Activated CD4-positive, alpha-beta T cell treated with anti-CD3 and anti-CD28 coated beads, Interleukin-2, amount 50 U/mL, for 48 hours (primary cell): ENCODE measurements around the gene KCNE3.

Experiments used
- DNase-seq, 2 experiments: peaks; one replicate each; pipeline ENCODE4 v3.0.0-alpha.2; 2020

The KCNE3 gene

DNA sequence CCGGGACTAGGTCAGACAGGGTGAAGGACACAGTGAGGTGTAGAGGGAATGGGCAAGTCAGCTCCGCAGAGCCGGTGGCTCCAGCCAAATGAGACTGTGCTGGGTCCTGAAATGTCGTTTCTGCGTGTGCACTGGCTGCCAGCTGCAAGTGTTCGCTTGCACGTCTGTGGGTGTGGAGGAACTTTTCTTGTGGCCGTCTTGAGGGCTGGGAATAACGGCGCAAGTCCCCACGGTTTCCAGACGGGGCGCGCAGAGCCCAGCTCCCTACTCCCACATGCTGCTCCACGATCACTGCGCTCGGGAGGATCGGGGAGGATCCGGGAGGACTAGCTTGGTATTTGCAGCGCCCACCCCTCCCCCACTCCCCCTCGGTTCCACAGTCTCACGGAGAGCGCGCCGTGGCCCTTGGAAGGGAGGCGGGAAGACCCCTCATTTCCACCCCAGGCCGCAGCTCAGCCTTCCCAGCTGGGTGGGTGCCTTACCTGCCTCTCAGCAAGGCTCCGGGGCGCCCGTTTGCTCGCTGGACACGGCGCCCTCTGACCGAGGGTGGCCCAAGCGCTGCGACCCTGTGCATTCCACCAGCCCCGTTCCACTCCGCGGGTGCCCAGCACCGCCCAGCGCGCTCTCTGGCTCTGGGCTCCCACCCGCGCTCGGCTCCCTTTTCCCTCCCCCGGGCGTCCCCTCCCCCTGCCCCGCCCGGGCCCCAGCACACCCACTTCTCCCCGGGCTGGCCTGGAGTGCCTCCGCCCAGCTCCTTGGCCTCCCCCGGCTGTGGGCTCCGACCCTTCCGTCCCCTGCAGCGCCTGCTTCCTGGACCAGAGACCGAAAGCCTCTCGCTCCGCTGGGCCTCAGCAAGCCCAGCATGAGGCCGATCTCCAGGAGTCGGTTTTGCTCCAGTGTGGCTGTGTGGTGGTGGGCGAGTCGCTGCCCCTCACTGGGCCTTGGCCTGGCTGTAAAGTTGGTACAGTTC is at the start of gene KCNE3:
Gene KCNE3 (minus strand): TSS at position 634 of the 970 bp plus-strand sequence. CDS start 9,986 bp downstream, outside the sequence.
- no peak for DNase-seq

GRCh38 chr11:74507582-74507981 is 40.2 kb upstream of the KCNE3 start:
- DNase-seq, result no peak

DNA sequence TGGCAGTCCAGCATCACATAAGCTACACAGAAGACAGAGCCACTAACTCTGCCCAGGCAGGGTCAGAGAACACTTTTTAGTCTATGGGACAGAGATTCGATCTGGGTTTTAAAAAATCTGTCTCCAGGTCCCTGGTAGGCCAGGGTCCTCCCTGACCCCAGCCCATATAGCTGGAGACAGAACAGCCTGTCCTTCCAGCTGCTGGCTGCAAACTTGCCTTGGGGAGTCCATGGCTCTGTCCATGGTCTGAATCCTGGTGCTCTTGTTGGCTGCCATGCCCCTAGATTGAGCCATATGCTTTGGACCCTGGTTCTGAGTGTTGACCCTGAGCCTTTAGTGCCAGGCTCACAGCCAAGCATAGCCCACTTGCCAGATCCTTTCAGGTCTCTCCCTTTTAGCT is 39.5 kb upstream of the KCNE3 start:
- DNase-seq, result no peak

GRCh38 chr11:74505911-74506310 is 38.6 kb upstream of the KCNE3 start:
- no peak for DNase-seq

- DNase-seq, result no peak
These were observed 36.8 kb upstream of the KCNE3 start for GRCh38 chr11:74504100-74504691.

DNA sequence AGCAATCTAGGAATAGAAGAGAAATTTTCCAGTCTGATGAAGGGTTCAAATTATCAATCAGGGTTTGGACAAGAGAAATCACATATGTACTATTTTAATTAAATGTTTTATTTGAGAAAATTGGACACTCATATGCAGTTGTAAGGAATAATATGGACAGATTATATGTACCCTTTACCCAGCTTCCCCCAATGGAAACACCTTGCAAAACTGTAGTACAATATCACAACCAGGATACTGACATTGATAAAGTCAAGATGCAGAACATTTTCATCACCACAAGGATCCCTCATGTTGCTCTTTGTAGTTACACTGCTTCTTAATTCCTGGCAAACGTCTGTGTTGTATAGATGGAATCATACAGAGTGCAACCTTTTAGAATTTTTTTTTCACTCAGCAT is 27.6 kb upstream of the KCNE3 start:
- DNase-seq, result no peak

DNA sequence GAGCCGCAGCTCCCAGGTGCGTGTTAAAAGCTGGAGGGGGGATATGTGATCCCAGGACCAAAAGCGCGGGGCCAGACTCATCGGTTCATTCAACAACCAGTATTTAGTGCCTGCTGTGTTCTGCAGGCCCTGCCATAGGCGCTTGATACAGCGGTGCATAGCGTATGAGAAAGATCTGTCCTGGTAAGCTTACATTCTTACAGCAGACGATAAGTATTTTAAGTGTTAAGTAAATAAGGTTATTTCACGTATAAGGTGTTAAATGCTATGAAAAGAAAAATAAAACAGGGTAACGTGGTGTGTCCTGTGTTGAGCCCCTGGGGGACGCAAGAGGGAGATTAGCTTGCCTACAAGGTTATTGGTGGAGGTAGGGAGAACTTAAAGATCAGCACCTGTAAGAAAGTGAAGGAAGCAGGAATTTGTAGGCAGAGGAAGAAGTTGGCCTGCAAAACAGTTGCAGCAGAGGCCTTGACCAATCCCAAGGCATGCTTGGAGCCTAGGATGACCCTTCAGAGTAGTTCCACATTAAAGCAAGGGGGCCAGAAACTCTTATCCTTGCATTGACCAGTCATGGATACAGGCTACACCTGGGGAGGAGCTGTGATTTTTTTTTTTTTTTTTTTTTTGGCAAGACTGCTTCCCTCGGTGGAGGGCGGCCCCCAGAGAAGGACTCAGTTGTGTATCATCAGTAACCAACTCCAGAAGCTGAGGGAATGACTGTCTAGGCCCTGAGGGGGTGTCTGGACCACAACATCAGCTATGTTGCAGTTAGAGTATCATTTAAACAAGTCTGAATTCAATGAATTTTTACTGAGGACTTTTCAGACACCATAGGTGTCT is 26.7 kb upstream of the KCNE3 start:
- DNase-seq, result no peak

GRCh38 chr11:74492974-74493790 is 25.8 kb upstream of the KCNE3 start, which contains the start of gene LIPT2:
TSS of gene LIPT2 (minus strand) at chr11:74493724. CDS start at chr11:74493703, 21 bp downstream.
- peak; percentile 98 for DNase-seq

DNA sequence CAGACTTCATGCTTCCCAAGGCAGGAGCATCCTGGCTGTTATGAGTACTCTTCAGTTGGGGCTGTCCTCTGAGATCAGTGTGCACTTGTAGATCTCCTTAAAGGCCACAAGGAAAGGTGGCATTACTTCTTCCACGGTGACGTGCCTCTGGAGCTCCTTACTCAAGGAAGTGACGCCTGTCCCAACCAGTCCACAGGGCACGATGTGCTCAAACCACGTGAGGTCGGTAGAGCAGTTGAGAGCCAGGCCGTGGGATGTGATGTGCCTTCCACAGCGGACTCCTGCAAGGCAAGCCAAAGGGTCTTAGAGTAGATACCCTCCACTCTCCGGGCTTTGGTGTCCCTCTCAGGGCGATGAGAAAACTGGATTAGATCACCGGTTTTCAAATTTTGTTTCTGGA is 24.7 kb upstream of the KCNE3 start:
- DNase-seq, result no peak

DNA sequence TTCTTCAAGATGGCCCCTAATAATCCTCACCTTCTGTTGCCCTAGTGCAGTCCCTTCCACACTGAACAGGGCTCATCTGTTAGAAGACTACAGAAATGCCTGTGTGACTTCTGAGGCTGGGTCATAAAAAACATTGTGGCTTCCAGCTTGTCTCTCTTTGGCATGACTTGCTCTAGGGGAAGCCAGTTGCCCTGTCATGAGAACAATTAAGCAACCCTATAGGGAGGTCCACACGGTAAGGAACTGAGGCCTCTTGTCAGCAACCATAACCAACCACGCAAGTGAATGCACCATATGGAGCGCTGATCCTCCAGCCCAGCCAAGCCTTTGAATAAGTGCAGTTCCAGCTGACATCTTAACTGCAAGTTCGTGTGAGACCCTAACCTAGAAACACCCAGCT is 23.6 kb upstream of the KCNE3 start:
- DNase-seq, result no peak

GRCh38 chr11:74487875-74488274 is 20.5 kb upstream of the KCNE3 start:
- DNase-seq, result no peak

- no peak for DNase-seq
These were observed 18.5 kb upstream of the KCNE3 start for GRCh38 chr11:74485868-74486267.

DNA sequence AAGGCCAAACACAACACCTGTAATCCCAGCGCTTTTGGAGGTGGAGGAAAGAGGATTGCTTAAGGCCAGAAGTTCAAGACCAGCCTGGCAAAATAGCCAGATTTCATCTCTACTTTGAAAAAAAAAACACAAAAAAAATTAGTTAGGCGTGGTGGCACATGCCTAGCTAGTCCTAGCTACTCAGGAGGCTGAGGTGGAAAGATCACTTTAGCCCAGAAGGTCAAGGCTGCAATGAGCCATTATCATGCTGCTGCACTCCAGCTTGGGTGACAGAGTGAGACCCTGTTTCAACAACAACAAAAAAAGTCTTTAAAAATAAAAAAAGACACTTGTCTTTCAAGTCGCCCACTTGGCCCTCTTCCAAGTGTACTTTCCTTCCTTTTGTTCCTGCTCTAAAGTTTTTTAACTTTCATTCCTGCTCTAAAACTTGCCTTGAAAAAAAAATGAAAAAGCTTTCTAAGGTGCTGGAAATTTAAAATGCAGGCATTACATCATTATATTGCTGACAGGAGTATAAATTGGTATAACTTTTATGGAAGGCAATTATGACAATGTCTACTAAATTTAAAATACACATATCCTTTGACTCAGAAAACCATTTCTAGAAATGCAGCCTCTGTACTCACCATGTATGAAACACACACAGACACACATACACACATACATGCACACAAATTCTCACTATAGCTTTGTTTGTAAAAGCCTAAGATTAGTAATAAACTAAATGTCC is 13.5 kb upstream of the KCNE3 start:
- DNase-seq, result no peak

DNA sequence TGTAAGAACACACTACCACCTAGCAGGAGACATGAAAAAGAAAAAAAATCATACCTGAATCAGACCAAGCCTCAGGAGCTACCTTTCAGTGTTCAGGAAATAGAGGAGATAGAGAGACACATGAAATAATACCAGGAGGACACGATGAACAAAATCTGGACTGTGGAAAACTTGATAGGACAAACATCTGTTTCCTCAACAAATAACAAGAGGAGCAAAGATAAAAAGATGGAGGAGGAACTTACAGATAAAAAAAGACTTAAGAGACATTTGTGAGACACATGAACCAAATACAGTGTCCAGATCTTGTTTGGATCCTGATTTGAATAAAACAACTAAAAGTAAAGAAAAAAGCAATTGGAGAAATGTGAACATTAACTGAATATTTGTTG is 12.4 kb upstream of the KCNE3 start:
- DNase-seq, result no peak

DNA sequence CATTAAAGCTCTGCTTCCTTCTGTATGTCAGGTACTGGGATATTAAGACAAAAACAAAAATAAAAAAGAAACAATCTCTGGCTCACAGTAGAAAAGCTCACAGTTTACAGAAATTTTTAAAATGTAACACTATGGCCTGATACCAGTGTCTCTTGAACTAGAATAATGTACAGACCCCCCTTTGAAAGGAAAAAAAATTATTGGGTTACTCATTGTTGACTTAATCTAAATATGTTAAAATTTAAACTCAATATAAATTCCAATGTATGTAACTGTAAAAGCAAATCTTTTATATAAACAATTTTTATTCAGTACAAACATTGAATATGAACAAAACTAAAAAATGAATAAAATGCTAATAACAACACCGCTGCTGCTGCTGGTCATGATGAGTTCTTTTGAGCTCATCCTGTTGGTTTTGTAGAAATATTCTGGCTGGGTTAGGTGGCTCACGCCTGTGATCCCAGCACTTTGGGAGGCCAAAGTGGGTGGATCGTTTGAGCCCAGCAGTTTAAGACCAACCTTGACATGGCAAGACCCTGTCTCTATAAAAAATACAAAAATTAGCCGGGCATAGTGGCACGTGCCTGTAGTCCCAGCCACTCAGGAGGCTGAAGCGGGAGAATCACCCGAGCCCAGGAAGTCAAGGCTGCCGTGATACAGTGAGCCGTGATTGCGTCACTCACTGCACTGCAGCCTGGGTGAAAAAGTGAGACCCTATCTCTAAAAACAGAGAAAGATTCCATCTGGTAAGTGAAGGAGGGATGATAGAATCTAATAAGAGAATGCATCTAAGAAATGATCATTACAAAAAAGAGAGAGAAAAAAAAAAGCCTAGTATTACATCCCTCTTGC is 11.8 kb upstream of the KCNE3 start:
- DNase-seq, result no peak

- DNase-seq, result no peak
These were observed 9.2 kb upstream of the KCNE3 start for GRCh38 chr11:74476536-74476935.

- no peak for DNase-seq
These were observed 7.0 kb upstream of the KCNE3 start for GRCh38 chr11:74474316-74474715.

GRCh38 chr11:74473382-74474173 is 6.2 kb upstream of the KCNE3 start:
- DNase-seq, result no peak

- no peak for DNase-seq
These were observed 4.5 kb upstream of the KCNE3 start for GRCh38 chr11:74471668-74472429.
